AG20443 (cell line): ENCODE data around the gene EFCC1.

Source experiments
- DNase-seq: peaks from one replicate; pipeline ENCODE4 v3.0.0; 2012; ENCODE audit warnings: low spot score, mixed read lengths

Gene EFCC1

DNA sequence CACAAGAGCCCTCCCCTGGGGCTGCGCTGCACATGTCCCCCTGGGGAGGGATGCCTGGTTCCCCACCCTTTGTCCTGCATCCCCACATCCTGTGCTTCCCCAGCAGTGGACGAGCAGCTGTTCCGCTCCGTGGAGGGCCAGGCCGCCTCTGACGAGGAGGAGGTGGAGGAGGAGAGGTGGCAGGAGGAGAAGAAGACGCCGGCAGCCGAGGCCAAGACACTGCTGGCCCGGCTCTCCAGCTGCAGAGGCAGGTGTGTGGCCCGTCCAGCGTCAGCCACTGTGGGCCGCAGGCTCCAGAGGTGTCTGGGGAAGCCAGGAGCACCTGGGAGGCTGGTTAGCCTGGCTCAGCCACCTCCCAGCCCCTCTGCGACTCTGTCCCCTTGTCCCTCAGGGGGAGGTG lies 31.6 kb downstream of the EFCC1 start:
- no peak for DNase-seq

DNA sequence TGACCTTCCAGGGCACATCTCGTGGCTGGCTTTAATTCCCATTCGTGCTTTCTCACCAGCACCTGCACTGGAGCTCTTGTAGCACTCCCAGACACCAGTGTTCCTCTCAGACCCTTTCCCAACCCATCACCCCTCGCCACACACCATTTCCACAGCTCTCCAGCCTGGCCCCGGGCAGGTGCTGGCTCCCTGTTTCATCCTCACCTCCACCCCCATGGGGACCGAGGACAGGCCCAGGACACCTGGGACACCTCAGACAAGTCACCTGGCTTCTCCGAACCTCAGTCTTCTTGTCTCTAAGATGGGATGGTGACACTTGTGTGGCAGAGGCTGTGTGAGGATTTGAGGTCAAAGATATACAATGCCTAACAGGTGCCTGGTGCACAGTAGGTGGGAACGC lies 32.0 kb downstream of the EFCC1 start:
- DNase-seq, result no peak

DNA sequence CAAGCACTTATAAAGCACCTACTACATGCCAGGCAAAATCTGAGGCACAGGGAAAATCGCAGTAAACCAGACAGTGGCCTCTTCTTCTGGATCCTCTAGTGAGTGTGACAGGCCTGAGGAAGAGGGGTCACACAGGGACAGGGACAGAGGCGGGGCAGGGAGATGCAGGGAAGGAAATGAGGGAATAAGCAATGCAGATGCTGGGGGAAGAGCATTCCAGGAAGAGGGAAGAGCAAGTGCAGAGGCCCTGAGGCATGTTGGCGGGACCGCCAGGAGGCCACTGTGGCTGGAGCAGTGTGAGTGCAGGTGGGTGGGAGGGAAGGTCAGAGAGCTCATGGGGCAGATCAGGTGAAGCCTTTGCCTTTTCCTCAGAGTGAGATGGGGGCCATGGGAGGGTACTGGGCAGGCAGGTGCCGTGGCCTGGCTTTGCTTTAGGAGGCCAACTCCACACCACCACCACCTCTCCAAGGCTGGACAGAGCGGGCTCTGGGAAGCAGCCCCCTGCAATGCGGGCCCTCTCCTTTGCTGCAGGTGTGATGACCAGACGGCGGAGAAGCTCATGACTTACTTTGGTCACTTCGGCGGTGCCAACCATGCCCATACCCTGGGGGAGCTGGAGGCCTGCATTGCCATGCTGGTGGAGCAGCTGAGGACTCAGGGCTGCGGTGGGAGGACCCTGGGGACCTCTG lies 32.7 kb downstream of the EFCC1 start:
- DNase-seq, result no peak

DNA sequence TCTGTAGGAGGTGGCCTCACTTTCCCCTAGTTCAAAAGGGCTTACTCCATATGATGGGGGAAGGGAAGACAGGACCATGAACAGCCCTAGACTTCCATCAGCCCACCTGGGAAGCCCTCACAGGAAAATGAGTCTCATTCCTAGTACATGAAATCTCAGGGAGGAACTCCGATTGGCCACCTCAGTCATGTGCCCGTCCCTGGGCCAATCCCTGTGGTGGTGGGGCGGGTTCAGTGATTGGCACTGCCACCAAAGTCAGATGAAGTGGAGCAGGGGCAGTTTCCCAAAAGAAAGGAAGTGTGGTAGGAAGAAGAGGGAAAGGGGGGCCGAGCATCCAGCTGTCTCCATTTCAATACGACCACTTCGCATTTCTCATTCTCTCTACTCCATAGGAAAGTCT lies 33.5 kb downstream of the EFCC1 start:
- no peak for DNase-seq

DNA sequence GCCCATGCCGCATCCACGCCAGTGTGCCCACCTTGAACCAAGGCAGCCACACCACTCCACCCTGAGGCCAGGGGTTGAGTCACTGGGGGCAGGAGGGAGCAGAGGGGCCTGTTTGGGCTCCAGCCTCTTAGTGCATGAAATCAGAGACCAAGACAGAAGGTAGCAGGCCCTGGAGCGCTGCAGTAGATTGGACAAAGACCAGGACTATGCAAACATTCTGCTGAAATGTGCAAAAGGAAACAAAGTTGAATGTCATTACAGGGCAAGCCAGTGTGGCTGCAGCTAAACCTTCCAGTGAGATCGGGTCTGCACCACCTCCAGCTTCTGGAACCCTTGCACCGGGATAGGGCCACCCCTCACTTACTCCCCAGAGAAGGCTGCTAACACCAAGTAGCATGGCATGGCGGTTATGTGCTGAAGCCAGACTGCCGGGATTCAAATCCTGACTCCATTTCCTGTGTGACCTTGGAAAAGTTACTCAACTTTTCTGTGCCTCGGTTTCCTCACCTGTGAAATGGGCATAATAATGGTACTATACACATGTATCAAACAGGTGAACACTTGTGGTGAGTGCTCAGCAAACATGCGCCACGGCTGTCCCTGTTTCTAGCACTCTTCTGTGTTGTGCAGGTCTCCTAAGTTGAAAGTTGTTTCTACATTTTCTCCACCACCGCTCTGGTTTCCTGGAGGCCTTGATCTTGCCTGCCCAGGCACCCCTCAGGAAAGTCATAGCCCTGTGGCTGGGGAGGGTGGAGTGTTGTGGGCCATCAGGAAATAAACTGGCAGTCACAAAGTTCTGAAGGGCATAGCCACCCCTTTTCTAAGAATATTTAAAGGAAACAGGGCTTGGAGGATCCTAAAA lies 34.5 kb downstream of the EFCC1 start:
- DNase-seq, result no peak

DNA sequence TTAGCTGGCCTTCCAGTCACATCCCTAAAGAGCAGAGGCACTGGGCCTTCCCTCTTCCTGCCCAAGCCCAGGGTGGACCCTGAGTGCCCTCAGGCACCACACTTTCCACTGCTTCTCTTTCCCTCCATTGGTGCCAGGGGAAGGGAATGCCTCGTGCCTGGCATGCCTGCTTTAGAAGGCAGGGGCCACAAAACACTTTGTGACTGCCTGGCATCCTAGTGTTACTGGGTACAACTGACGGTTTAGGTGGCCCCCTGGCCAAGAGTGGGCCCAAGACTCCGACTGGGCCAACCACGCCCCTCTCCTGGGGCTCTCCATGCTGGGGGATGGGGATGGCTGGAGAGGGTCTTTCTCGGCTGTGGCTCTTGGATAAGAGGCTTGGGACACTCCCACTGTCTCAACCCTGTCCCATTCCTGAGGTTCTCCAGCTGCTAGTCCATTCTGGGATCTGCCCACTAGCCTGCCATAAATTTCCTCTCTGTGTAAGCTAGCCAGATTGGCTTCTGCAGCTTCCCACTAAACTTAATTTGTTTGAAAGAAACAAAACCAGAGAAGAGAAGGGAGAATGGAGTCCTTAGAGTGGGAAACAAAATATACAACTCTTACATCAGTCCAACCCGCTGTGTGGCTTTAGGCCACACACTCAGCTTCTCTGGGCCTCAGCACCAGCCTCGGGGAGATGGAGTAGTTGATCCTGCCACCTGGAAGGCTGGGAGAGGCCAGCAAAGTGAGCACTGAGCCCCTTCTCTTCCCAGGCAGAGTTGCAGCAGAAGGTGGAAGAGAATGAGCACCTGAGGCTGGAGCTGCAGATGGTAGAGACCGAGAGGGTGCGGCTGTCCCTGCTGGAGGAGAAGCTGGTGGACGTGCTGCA lies 35.4 kb downstream of the EFCC1 start:
- DNase-seq, result no peak

DNA sequence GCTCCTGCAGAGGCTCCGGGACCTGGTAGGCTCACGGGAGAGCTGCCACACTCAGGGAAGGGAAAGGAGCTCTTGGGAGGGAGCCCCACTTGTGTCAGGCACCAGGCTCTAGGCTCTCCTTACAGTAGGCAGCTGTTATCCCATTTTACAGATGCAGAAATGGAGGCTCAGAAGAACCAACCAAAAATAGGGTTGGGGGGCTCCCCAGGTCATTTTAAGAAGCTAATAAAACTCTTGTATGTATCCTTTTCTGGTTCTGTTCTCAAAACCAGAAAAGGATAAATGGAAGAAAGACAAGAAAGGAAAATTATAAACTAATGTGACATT lies 36.0 kb downstream of the EFCC1 start:
- no peak for DNase-seq

DNA sequence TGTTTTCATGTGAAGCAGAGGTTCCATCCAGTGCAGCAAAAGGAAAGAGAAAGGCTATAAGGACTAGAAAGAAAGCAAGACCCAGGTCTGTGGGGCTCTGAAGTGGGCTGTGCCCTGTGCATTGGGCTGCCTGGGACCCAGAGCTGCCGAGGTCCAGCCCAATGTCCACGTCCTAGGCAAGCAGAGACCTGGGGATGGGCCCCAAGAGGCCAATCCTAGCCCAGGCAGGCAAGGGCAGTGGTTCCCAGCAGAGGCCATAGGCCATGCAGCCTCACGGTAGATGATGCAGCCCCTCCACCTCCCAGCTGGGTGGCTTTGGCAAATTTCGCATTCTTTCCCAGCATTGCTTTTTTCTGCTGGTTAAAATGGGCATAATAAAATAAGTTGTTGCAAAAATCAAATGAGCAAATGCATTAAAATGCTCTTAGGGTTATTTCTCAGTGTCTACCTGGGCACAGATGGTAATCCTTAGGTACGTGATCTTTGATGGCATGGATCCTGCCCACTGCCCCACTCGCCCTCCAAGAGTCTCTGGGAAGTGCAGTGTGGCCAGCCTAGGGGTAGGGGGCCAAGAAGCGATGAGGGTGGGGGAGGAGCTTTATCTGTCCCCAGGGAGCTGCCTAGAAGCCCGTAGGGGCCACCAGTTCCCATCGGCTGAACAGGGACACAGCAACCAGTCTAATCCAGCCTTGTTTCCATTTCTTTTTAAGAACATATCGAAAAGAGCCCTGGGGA lies 37.2 kb downstream of the EFCC1 start:
- DNase-seq, result no peak

DNA sequence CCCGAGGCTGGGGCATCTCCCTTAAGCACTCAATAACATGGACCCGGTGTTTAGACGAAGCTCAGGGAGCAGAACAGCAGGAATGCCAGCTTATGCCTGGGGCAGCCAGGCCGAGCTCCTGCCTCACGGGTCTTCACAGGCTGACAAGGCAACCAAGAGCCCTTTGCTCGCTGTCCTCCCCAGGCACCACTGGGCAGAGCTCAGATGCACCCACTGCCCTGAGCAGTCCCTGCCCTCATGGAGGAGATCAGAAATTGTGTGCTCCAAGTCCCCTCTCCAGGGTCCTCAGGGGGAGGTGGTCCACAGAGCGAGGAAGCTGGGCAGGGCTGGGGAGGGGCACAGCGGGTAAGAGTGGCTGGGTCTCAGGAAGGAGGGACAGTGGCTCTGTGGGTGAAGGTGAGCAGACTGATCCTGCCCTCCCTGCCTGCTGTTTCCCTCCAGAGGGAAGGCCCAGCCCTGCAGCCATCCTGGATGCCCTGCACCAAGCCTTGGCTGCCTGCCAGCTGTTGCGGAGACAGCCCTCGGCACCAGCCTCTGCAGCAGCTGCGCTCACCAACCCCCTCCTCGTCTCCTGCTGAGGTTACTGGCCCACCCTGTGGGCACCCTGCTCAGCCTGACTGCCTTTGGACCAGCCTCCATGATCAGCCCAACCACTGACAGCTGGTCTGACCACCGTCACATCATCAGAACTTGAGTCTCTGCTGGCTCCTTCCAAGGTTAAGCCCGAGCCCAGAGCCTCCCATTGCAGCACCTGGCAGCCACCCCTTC lies 38.4 kb downstream of the EFCC1 start:
- DNase-seq, result no peak

DNA sequence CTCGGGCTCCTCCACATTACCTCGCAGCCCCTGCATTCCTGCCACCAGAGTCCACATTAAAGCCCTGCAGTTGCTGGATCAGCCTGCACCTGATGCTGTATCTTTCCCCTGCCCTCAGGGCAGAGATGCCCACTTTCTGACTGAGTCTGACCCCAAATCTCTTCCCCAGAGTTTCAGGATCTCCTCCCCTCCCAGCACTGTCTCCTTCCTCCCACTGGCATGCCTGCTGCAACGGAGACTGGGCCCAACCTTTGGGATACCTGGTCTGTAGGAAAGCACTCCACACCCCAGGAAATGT lies 38.9 kb downstream of the EFCC1 start:
- no peak for DNase-seq

DNA sequence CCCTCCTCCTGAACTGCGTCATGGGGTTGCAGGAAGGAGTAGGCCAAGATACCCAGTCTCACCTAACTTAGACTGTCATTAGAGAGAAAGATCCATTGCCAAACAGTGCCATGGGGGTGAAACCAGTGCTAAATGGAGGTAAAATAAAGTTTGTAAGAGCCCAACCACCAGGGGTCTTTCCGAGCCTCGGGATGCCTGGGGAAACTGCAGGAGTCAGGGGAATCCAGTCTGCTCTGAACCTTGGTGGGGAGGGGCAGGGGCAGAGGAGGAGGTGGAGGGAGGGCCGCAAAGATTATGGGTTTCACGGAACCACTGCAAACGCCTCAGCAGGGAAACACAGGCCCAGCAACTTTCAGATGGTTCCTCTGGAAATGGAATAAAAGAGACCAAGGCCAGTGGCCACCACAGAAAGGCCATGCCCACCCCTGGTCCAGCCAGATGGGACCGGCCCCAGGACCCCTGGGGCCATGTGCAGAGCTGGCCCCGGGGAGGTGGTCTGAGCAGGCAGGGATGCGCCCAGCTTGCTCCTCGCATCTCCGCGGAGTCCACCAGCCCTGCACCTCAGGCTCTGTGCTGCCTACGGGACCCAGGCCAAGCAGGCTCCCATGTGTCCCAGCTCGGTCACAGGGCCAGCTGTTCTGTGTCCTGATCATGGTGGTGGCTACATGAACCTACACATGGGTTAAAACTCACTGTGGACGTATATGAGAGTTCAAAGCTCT lies 39.6 kb downstream of the EFCC1 start:
- no peak for DNase-seq

DNA sequence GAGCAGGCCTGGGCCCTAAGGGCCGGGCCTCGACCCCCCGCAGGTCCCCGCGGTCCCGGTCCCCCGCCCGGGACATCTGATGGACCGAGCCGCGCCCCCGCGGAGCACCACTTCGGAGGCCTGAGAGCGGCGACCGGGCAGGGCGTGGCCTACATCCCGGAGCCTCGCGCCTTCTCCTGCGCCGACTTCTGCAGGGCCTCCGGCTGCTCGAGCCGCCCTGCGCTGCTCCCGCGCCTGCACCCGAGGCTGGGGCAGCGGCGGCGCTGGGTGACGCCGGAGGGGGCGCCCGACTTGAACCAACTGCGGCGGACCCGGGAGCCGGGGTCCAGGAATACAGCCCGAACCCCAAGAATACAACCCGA lies 44.6 kb downstream of the EFCC1 start:
- DNase-seq, result peak; percentile 62

DNA sequence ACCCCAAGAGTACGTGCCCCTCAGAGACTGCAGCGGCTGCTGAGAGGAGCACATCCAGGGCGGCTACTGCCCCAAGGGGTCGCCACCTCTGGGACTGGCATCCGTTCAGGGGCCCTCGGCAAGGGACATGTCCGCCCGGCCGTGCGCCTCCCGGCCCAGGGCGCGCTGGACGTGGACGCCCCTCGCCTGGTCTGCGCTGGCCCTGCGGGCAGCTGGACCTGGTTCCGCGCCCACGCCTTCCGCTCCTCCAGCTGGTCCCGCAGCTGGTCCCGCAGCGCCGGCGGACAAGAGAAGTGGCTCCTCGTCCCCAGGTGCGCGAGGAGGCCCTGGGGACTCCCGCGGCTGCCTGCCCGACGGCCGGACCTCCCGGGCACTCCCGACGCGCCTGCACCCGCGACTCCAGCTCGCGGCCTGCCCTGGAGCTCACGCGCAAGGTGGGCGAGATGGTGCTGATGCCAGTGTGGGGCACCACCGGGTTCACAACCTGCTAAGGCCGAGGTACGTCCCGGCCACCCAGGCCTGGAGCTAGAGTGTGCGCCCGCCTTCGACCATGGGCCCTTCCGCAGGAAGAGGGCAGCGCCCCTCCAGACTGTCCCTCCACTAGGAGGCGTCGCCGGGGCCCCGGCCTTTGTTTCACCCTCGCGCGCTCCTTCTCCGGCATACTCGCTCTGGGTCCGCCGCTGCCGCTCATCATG lies 45.1 kb downstream of the EFCC1 start:
- DNase-seq, result no peak

DNA sequence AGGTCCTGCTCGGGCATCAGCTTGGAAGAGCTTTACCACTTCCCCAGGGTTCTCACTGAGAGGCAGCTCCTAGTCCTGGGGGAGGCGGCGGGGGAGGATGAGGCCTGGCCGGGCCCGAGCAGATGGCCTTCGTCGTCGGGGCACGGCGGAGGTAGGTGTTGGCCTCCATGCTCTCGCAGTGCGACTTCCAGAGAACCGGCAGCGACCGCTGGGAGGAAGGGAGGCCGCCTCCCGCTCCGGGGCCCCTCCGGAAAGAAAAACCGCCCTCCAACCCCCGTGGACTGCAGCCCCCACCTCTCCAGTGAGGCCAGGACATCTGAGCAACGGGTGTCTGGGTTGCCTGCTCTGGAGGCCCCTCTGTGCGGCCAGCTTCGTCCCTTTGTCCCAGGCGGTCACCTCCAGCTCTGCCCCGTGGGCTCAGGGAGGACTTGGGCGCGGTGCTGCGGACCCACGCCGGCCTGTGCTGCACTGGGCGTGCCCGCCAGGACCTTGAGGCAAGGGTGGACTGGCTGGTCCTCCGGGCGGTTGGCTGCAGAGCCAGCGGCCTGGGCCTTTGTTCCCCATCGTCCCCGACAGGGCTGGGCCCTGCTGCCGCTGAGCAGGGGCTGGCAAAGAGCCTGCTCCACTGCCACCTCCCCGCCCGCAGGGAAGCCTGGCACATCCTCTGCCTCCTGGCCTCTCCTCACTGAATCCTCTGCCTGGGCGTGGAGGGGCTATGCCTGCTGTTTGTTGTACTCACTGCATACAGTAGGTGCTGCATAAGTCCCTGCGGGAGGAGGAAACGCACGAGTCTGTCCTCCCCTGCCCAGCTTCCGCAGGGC lies 45.8 kb downstream of the EFCC1 start:
- no peak for DNase-seq

DNA sequence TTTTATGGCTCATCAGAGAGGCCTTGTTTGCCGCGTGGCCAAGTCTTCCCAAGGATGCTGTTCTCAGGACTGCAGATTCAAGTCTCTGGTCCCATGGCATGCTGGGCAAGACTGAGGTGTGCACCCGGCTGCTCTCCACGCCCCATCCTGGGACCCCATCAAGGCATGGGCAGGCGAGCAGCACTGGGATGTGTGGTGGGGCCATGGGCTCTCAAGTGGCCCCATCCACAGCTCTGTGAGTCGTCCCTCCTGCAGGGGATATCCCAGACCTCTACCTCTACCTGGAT lies 46.4 kb downstream of the EFCC1 start:
- DNase-seq, result no peak

DNA sequence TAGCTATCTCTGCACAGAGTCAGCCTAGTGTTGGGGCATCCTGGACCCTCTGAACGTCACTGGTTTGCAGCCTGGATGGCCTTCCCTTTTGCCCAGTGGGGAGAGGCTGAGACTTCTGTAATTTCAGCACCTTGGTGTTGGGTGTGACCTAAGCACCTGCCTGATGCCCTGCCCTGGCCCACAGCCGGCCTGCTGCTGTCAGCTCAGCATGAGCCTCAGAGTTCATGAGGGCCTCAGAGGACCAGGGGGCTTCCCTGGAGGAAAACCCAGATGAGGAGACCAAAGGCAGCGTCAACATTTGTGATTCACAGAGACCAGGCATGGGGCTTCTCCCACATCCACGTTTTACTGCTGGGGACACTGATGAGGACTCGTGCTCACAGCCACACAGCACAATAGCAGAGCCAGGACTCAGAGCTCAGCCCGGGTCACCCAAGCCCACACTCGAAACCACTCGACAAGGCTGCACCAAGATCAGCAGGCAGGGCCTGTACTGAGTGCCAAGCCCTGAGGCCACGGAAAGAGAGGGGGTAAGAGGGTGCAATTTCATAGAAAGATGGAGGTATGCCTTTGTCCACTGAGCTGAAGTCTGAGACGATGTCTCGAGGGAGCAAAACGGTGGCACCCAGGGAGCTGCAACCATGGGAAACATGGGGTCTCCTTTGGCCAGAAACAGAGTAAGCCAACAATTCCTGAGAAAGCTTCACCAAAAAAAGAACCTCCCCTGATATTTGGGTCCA lies 49.6 kb downstream of the EFCC1 start:
- DNase-seq, result no peak

DNA sequence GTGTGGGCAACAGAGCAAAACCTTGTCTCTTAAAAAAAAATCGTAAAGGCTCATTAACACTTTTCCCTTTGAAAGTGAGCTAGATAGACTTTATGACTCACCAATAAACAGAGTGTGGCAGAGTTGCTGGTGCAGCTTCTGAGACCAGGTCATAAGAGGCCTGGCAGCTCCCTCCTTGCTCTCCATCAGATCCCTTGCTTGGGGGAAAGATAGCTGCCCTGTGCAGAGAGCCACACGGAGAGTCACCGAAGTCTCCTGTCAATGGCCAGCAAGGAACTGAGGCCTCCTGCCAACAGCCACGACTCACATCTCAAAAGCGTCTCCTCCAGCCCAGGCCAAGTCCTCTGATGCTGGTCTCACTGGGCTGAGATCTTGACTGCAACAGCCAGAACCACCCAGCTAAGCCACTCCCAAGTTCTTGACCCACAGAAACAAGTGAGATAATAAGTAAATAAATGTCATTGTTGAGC lies 50.8 kb downstream of the EFCC1 start:
- peak; percentile 20 for DNase-seq

DNA sequence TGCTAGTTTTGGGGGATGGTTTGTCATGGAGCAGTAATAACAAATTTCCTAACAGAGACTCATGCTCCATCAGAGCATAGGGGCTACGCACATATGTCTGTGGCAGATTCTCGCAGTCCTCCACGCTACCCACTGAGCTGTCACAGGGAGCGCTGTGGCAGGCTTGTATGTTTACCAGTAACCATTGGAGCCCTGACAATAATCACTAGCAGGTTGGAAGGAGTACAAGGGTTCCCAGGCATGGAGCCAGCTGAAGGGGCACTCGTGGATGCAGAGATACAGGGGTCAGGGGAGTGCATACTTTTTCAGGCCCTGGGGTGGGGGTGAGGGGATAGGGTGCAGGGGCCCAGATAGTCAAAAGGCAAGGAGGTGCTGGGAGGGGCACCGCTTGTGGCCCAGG lies 51.6 kb downstream of the EFCC1 start:
- no peak for DNase-seq

DNA sequence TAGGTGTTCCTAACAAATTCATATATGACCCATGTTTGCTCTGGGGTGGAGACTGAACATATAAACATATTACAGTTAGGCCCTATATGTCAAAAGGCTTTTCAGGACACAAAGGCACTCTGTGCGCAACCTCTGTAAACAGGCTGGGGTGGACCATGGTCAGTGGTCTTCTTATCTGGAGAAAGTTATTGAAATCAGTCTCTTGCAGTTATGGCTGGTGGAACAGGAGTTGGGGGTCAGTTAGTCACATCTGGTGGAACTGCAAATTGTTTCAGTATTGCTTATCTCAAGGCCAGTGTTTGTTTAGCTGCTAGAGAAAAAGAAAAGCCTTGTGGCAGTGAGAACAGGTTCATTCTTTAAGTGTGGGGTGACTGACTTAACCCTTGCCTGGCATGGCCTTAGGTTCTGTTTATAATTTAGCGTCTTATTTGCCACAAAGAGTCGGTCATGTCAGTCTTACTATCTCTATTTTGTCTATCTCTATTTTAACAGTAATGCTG lies 53.6 kb downstream of the EFCC1 start:
- DNase-seq, result no peak
